Smooth muscle cell (in vitro differentiated cells): ENCODE measurements around the gene KCNT1. TPM values are rescaled to one million over a fixed set of nuclear protein-coding genes. Genes with fewer than 3 reads are reported as not detected.

ENCODE experiments used
- DNase-seq: peaks from one replicate; lab custom pipeline; 2025; ENCODE audit not compliant: unreplicated experiment; lab: John Stamatoyannopoulos, UW
- H2AFZ ChIP-seq: fragments of 200-600 bp; sonication (generic); 2 replicates; pipeline ENCODE4 v1.6.0; 2016; ENCODE audit warnings: antibody characterized with exemption, low read depth, mild to moderate bottlenecking
- H3F3A ChIP-seq: fragments of 200-600 bp; sonication (generic); 2 replicates; pipeline ENCODE4 v1.6.0; 2017; ENCODE audit warnings: antibody characterized with exemption, low read depth
- H3K27ac ChIP-seq: fragments of 200-600 bp; sonication (generic); 2 replicates; pipeline ENCODE4 v1.5.1; 2016; ENCODE audit warnings: low read depth, mild to moderate bottlenecking
- H3K27me3 ChIP-seq: fragments of 200-600 bp; sonication (generic); 2 replicates; pipeline ENCODE4 v1.6.1; 2016; ENCODE audit warnings: low read depth, mild to moderate bottlenecking
- H3K36me3 ChIP-seq: fragments of 200-600 bp; sonication (generic); 2 replicates; pipeline ENCODE4 v1.5.1; 2016; ENCODE audit warnings: low read depth
- H3K4me1 ChIP-seq: fragments of 200-600 bp; sonication (generic); 2 replicates; pipeline ENCODE4 v1.5.1; 2016; ENCODE audit warnings: low read depth
- H3K4me2 ChIP-seq: fragments of 200-600 bp; sonication (generic); 2 replicates; pipeline ENCODE4 v1.6.0; 2016; ENCODE audit warnings: mild to moderate bottlenecking
- H3K4me3 ChIP-seq: fragments of 200-600 bp; sonication (generic); 2 replicates; pipeline ENCODE4 v1.5.1; 2016; ENCODE audit warnings: mild to moderate bottlenecking
- H3K79me2 ChIP-seq: fragments of 200-600 bp; sonication (generic); 2 replicates; pipeline ENCODE4 v1.6.0; 2016; ENCODE audit warnings: low read depth, mild to moderate bottlenecking
- H3K9ac ChIP-seq: fragments of 200-600 bp; sonication (generic); 2 replicates; pipeline ENCODE4 v1.6.0; 2016; ENCODE audit warnings: low read depth
- H3K9me3 ChIP-seq: fragments of 200-600 bp; sonication (generic); replicated peaks from 2 replicates; pipeline ENCODE4 v1.5.1; 2016; ENCODE audit warnings: low read depth
- H4K20me1 ChIP-seq: fragments of 200-600 bp; sonication (generic); 2 replicates; pipeline ENCODE4 v1.6.0; 2016; ENCODE audit warnings: low read depth
- CTCF ChIP-seq: fragments of 200-600 bp; sonication (generic); IDR thresholded peaks from 2 replicates; pipeline ENCODE4 v1.5.1; 2017; ENCODE audit warnings: borderline replicate concordance, mild to moderate bottlenecking, antibody characterized with exemption; ENCODE audit not compliant: insufficient read depth, poor library complexity, severe bottlenecking
- WGBS: methylation state at CpG from one replicate; pipeline ENCODE4 v1.1.7; 2016; ENCODE audit warnings: low lambda C conversion rate; 5-methylcytosine and 5-hydroxymethylcytosine counted together
- polyA plus RNA-seq: library from polyadenylated mRNA; unstranded; fragments of >200 nt; fragmentation: Nextera tagmentation; extraction: Ambion mirVana; gene quantifications from 2 replicates; pipeline ENCODE4 v1.2.1, GENCODE V29; 2016
- total RNA-seq: library from RNA; depleted of rRNA; stranded (reverse); fragments of >200 nt; gene quantifications from 2 replicates; pipeline ENCODE4 v1.2.3, GENCODE V29; 2014

KCNT1 gene
- total and polyA plus RNA-seq, 2 experiments from 2014 or later = not detected

GRCh38 chr9:135694414-135694813, 7.6 kb upstream of the KCNT1 start:
- no peak overlapping the region for H3K9ac ChIP-seq
- H4K20me1 ChIP-seq = no peaks in the 10 kb centered on the region
- no peaks in the 10 kb centered on the region for H3K36me3 ChIP-seq
- H2AFZ ChIP-seq = no peak overlapping the region
- H3F3A ChIP-seq = no peaks in the 10 kb centered on the region
- H3K27ac ChIP-seq = no peak overlapping the region
- H3K4me3 ChIP-seq = no peak overlapping the region
- TF ChIP-seq CTCF = no peak
- 90% methylated on average over 9 of the region's 18 CpGs for WGBS
- no peaks in the 10 kb centered on the region for H3K9me3 ChIP-seq
- no peak for DNase-seq
- peaks cover 6% of the 10 kb centered on the region for H3K4me1 ChIP-seq
- no peaks in the 10 kb centered on the region for H3K27me3 ChIP-seq
- H3K4me2 ChIP-seq = no peak overlapping the region
- H3K79me2 ChIP-seq = no peaks in the 10 kb centered on the region

GRCh38 chr9:135695036-135695435, 6.9 kb upstream of the KCNT1 start:
- Histone ChIP-seq H3K79me2 (no peaks in the 10 kb centered on the region), H3K9me3 (no peaks in the 10 kb centered on the region), H3K36me3 (no peaks in the 10 kb centered on the region), H3K4me2 (no peak overlapping the region), H3F3A (no peaks in the 10 kb centered on the region), H4K20me1 (no peaks in the 10 kb centered on the region), H2AFZ (no peak overlapping the region), H3K27me3 (no peaks in the 10 kb centered on the region), H3K9ac (no peak overlapping the region), H3K4me1 (peaks cover 6% of the 10 kb centered on the region), H3K27ac (no peak overlapping the region), H3K4me3 (no peak overlapping the region)
- 94% methylated on average over 14 of the region's 16 CpGs for WGBS
- DNase-seq = no peak
- TF ChIP-seq CTCF = no peak

- Histone ChIP-seq H2AFZ (no peak overlapping the region), H3K79me2 (no peaks in the 10 kb centered on the region), H3K4me3 (no peak overlapping the region), H3K27ac (no peak overlapping the region), H3K4me2 (no peak overlapping the region), H3K27me3 (no peaks in the 10 kb centered on the region), H3K9ac (no peak overlapping the region), H3F3A (no peaks in the 10 kb centered on the region), H3K9me3 (no peaks in the 10 kb centered on the region), H4K20me1 (no peaks in the 10 kb centered on the region), H3K36me3 (no peaks in the 10 kb centered on the region), H3K4me1 (peaks cover 6% of the 10 kb centered on the region)
- no peak for TF ChIP-seq CTCF
- 93% methylated on average over 12 of the region's 12 CpGs for WGBS
- DNase-seq = no peak
Measured at GRCh38 chr9:135695642-135696041, 6.3 kb upstream of the KCNT1 start.

- no peak overlapping the region for H3K9ac ChIP-seq
- H3K4me1 ChIP-seq = peaks cover 9% of the 10 kb centered on the region
- H3K4me3 ChIP-seq = no peak overlapping the region
- H3F3A ChIP-seq = no peaks in the 10 kb centered on the region
- no peaks in the 10 kb centered on the region for H3K79me2 ChIP-seq
- H3K4me2 ChIP-seq = no peak overlapping the region
- H3K36me3 ChIP-seq = no peaks in the 10 kb centered on the region
- no peak overlapping the region for H3K27ac ChIP-seq
- DNase-seq = no peak
- H2AFZ ChIP-seq = no peak overlapping the region
- 96% methylated on average over 16 of the region's 16 CpGs for WGBS
- H3K9me3 ChIP-seq = no peaks in the 10 kb centered on the region
- H3K27me3 ChIP-seq = no peaks in the 10 kb centered on the region
- no peak for TF ChIP-seq CTCF
- H4K20me1 ChIP-seq = no peaks in the 10 kb centered on the region
Measured at GRCh38 chr9:135696446-135696845, 5.5 kb upstream of the KCNT1 start.
